ENCODE data around the gene CRIM1. TPM values are rescaled to one million over a fixed set of nuclear protein-coding genes. Genes with fewer than 3 reads are reported as not detected.

Gene CRIM1
- total RNA-seq, 1 donor from 2014 or later = 60.4 TPM

- H3K4me1 ChIP-seq = peaks cover 11% of the 10 kb centered on the region
- no peak overlapping the region for H3K4me3 ChIP-seq
- intact Hi-C loops (cut with DNase I) = loop anchor here (10.0 kb wide), 3 partner anchors 103 to 433 kb away; no protein-coding TSS in a partner anchor
- H3K27me3 ChIP-seq = no peaks in the 10 kb centered on the region
- DNase-seq (ENCODE audit: extremely low spot score in 2 of 2) = no peak
- TF ChIP-seq POLR2A (IDR thresholded peaks at IDR 0.05) = no peak
- no peak for TF ChIP-seq POLR2AphosphoS5 (IDR thresholded peaks at IDR 0.05; ENCODE audit: insufficient read depth in 1 of 2, low read depth in 1 of 2)
- peak in 2 of 3 experiments; percentile 23 to 62 for TF ChIP-seq CTCF (IDR thresholded peaks at IDR 0.05)
- no peak overlapping the region for H3K27ac ChIP-seq
- no peaks in the 10 kb centered on the region for H3K36me3 ChIP-seq
- no peaks in the 10 kb centered on the region for H3K9me3 ChIP-seq
Measured at GRCh38 chr2:36351736-36352349, 3.7 kb upstream of the CRIM1 start.

- H3K4me1 ChIP-seq = peaks cover 13% of the 10 kb centered on the region
- H3K9me3 ChIP-seq = no peaks in the 10 kb centered on the region
- no peak for DNase-seq (ENCODE audit: extremely low spot score in 2 of 2)
- no peak for TF ChIP-seq CTCF (IDR thresholded peaks at IDR 0.05)
- TF ChIP-seq POLR2AphosphoS5 (IDR thresholded peaks at IDR 0.05; ENCODE audit: insufficient read depth in 1 of 2, low read depth in 1 of 2) = no peak
- no peak for TF ChIP-seq POLR2A (IDR thresholded peaks at IDR 0.05)
- intact Hi-C loops (cut with DNase I) = loop anchor here (10.0 kb wide), 3 partner anchors 102 to 432 kb away; no protein-coding TSS in a partner anchor
- H3K27me3 ChIP-seq = no peaks in the 10 kb centered on the region
- H3K4me3 ChIP-seq = no peak overlapping the region
- H3K36me3 ChIP-seq = no peaks in the 10 kb centered on the region
- H3K27ac ChIP-seq = no peak overlapping the region
Measured at GRCh38 chr2:36352701-36353100, 2.9 kb upstream of the CRIM1 start.

- TF ChIP-seq POLR2A (IDR thresholded peaks at IDR 0.05) = no peak
- TF ChIP-seq POLR2AphosphoS5 (IDR thresholded peaks at IDR 0.05; ENCODE audit: insufficient read depth in 1 of 2, low read depth in 1 of 2) = no peak
- no peak for TF ChIP-seq CTCF (IDR thresholded peaks at IDR 0.05)
- Histone ChIP-seq H3K27ac (peak overlapping the region; percentile 86), H3K27me3 (no peaks in the 10 kb centered on the region), H3K9me3 (no peaks in the 10 kb centered on the region), H3K36me3 (no peaks in the 10 kb centered on the region), H3K4me1 (peaks cover 33% of the 10 kb centered on the region), H3K4me3 (peak overlapping the region; percentile 85 to 97)
- no peak for DNase-seq (ENCODE audit: extremely low spot score in 2 of 2)
- intact Hi-C loops (cut with DNase I) = loop anchor here (5.0 to 10.0 kb wide), 4 partner anchors 100 to 430 kb away; no protein-coding TSS in a partner anchor
Measured at GRCh38 chr2:36354811-36355150, 797 bp upstream of the CRIM1 start.

GRCh38 chr2:36355890-36356297, 316 bp downstream of the CRIM1 start:
- intact Hi-C loops (cut with DNase I) = loop anchor here (5.0 to 10.0 kb wide), 4 partner anchors 99 to 429 kb away; no protein-coding TSS in a partner anchor
- H3K27me3 ChIP-seq = no peaks in the 10 kb centered on the region
- peak overlapping the region; percentile 85 to 97 for H3K4me3 ChIP-seq
- peak overlapping the region; percentile 86 for H3K27ac ChIP-seq
- no peak for DNase-seq (ENCODE audit: extremely low spot score in 2 of 2)
- H3K4me1 ChIP-seq = peaks cover 44% of the 10 kb centered on the region
- no peaks in the 10 kb centered on the region for H3K9me3 ChIP-seq
- H3K36me3 ChIP-seq = no peaks in the 10 kb centered on the region
- no peak for TF ChIP-seq CTCF (IDR thresholded peaks at IDR 0.05)
- TF ChIP-seq POLR2AphosphoS5 (IDR thresholded peaks at IDR 0.05; ENCODE audit: insufficient read depth in 1 of 2, low read depth in 1 of 2) = no peak
- no peak for TF ChIP-seq POLR2A (IDR thresholded peaks at IDR 0.05)

Data from vagina (tissue), 2 donors.